CD4-positive, alpha-beta T cell treated with Interleukin-15 for 4 hours (primary cell): ENCODE results near the gene DLGAP3.
A peak's percentile ranks its signal among the peaks of the same experiment; 100 is the strongest.

Source experiments
- DNase-seq: peaks from one replicate; pipeline ENCODE4 v3.0.0-alpha.2; 2020; ENCODE audit warnings: low spot score

DLGAP3 gene

DNA sequence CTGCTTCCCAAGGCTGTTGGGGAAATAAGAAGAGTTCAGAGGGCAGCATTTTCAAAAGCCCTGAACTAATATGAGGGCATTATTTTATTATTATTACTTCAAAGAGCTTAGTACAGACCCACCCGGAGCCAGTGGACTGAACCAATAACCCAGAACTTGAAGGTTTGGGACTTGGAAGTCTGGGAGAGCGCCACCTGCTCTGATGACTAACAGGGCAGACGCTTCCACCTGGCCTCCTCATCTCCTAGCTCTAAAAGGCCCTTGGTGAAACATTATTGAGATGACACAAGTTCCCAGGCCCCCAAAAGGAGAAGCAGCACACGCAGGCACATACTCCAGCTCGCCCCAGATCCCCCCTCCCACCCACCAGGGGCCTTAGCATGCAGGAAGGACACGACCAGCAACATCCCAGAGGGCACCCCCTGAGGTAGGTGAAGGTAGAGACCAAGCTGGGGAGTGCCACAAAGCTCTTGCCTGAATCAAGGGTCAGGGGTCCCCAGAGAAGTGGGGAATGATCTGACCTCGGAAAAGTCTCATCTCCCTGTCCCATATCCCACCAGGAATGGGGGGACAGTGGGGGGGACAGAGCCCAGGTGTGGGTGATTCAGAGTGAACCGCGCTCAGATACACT is 1.3 kb downstream of the DLGAP3 start:
- DNase-seq = no peak

DNA sequence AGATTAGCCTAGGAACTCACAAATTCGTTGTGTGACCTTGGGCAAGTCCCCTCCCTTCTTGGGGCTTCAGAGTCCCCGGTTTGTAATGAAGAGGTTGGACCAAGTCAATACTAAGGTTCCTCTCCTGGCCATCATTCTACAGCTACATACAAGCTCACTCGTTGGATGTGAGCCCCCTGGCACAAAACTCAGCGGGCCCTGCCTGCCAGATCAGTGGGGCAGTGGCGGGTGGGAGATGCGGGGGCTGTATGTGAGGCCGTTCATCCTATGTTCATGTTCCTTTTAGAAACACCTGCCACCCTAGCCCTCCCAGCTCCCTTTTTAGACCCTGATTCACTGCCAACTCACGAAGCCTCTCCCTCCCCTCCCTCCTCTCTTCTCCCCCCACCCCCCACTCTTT is 2.1 kb downstream of the DLGAP3 start:
- DNase-seq = no peak

GRCh38 chr1:34926894-34927293 is 2.6 kb downstream of the DLGAP3 start:
- DNase-seq = no peak

DNA sequence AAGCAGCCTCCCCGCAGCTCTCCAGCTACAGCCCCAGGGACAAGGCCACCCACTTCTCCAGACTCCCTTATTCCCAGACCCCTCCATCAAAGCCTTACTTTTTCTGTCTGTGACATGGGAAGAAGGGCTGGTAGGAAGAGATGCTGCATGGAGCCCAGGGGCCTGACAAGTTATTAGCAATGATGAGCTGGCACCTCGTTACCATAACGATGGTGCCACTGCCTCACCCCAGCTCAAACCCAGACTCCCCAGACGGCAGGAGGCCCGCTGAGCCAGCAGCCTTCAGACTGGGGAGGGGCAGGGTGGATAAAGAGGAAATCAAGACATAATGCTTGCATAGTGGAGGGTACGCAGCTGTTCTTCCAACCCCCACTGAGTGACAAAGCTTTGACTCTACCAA is 3.3 kb downstream of the DLGAP3 start:
- no peak for DNase-seq

DNA sequence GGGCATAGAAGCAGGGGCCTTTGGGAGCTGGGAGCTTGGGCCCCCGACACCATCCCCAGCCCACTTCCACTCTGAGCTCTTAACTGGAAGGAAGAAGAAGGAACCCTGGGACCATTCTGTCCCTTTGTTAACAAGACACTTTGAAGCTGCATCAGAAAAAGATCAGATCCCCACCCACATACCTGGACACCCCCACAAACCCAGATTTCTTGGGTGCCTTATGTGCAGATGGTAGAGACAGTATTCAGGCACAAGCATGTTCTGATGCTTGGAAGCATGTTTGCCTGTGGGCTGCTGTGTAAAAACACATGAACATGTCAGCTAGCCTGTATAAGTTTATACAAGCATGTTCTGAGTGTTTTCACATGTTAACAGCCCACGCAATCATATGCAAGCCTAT is 3.7 kb downstream of the DLGAP3 start:
- DNase-seq = no peak

GRCh38 chr1:34924759-34925555 is 4.5 kb downstream of the DLGAP3 start:
- peak; percentile 25 for DNase-seq

- DNase-seq = no peak
These were observed 6.0 kb downstream of the DLGAP3 start for GRCh38 chr1:34923490-34923889.

DNA sequence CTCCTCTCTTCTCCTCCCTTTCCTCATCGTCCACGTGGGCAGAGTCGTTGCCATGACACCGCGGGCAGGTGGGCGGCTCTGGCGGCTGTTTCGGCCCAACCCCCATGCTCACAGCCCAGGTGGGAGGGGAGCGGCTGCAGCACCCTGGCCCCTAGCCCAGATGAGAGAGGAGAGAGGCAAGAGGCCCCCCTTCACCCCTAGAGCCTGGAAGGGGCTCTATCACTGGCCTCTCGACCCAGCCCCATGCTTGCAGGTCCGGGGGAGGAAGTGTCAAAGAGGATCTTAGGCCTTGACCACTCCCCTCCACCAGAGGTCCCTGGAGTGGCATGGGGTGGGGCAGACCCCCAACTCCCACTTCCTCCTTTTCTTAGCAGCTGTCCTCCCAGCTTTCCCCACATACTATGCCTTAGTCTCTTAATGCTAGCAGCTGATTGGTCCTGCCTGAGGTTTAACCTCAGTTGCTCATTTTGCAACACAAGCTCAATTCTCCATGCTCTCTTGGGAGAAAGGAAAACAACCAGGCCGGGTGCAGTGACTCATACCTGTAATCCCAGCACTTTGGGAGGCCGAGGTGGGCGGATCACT is 10.4 kb downstream of the DLGAP3 start:
- no peak for DNase-seq

- DNase-seq = no peak
These were observed 11.0 kb downstream of the DLGAP3 start for GRCh38 chr1:34918386-34918976.

DNA sequence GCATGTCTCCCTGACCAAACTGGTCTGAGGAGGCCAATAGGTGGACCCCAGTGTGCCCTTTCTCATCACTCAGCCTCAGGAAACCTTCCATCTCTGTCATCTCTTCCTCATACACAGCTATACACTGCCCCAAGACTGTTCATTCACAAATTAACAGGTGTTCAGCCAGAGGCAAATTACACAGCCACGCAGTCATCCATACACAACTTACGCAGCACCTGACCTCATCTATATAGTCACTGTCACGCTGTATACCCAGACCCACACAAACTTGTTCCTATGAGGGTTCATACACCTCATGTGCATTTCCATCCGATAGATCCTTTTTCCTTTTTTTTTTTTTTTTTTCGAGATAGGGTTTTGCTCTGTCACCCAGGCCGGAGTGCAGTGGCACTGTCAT is 12.4 kb downstream of the DLGAP3 start:
- DNase-seq = no peak

DNA sequence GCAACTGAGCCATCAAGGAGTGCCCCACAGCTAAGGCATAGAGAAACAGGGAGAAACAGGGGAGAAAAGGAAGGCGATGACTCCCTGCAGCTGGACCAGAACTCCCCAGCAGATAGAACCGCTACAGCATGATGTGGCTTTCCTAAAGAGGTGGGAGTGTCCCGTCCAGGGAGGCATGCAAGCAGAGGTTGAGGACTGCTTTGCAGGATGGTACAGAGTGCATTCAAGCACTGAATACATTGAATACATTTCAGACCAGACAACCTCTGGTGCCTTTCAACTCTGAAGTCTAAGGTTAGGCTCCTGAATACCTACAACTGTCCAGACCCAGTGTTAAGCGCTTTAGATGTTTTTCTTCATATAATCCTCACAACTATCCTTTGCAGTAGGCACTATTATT is 13.3 kb downstream of the DLGAP3 start:
- DNase-seq = no peak

- DNase-seq = no peak
These were observed 13.9 kb downstream of the DLGAP3 start for GRCh38 chr1:34915521-34915920.

DNA sequence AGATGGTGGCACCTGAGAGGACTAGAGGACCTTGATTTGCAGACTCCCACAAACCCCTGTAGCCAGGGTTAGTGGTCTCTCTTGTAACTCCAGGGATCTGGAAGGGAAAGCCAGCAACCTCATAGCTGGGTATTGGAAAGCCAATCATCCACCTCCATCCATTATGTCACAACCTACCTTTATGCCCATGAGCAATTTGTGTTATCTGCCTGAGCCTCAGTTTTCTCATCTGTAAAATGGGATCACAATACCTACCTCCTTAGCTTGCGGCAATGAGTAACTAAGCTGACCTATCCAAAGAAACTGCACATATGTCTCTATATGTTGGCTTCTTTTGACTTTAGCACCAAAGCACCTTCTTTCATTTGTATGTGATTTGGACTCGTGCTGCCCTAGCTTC is 14.5 kb downstream of the DLGAP3 start:
- no peak for DNase-seq

GRCh38 chr1:34911465-34911864 is 18.0 kb downstream of the DLGAP3 start:
- DNase-seq = no peak

- DNase-seq = no peak
These were observed 19.0 kb downstream of the DLGAP3 start for GRCh38 chr1:34910425-34910824.

DNA sequence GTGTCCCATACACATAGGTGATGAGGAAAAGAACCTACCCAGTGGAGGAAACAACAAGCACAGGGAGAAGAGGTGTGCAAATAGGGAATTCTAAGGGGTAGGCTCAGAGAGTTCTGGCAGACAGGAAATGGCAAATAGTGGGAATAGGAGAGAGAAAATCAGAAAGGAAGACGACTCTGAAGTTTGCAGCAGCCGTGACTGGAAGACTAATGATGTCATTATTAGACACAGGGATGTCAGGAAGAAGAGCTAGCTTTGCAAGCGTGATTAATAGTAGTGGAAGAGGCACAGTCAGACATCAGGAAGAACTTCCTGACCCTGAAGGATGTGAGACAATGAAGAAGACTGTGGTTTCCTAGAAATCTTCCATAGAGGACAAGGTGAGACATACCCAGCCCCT is 21.1 kb downstream of the DLGAP3 start:
- DNase-seq = no peak

DNA sequence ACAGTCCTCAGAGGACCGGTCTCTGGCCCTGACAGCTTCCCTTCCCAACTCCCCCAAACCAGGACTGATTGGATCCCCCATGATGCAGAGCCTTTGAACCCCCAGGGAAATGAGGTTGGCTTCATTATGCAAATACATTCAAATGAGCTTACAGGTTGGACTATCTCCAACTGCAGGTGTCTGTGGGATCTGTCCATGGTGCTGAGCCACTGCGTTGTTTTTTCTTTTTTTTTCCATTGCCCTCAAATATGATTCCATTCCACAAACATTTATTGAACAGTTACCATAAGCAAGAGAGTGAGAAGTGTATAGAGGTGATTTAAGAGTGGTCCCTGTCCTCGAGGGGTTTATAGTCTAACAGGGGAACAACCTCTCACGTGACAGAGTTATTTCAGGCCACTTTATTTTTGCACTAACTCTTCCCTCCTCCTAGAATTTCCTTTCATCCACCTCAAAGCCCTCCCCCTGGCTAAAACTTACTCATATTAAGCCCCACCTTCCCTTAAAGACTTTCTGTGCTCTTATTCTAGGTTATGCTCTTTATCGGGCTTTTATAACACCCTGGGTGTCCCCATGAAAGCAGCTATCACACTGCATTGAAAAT is 21.9 kb downstream of the DLGAP3 start:
- DNase-seq = no peak

- no peak for DNase-seq
These were observed 22.7 kb downstream of the DLGAP3 start for GRCh38 chr1:34906756-34907155.

DNA sequence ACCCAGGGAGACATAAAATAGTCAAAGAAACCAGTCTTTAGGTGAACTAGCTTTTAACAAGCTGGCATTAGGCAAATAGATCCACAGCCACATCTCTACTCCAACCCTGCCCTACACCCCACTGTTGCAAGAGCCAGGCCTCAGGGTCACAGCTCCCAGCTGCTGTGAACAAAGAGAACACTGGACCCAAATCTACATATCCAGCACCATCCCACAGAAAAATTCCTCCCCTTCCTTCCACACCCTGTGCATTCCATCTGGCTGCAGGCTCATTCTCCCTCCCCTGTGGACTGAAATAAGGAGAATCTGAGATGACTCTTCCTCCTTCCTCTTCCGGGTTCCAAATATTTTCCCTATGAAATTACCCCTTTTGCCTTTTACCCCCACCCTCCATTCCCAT is 23.2 kb downstream of the DLGAP3 start:
- DNase-seq = no peak

- no peak for DNase-seq
These were observed 24.4 kb downstream of the DLGAP3 start for GRCh38 chr1:34905098-34905459.

DNA sequence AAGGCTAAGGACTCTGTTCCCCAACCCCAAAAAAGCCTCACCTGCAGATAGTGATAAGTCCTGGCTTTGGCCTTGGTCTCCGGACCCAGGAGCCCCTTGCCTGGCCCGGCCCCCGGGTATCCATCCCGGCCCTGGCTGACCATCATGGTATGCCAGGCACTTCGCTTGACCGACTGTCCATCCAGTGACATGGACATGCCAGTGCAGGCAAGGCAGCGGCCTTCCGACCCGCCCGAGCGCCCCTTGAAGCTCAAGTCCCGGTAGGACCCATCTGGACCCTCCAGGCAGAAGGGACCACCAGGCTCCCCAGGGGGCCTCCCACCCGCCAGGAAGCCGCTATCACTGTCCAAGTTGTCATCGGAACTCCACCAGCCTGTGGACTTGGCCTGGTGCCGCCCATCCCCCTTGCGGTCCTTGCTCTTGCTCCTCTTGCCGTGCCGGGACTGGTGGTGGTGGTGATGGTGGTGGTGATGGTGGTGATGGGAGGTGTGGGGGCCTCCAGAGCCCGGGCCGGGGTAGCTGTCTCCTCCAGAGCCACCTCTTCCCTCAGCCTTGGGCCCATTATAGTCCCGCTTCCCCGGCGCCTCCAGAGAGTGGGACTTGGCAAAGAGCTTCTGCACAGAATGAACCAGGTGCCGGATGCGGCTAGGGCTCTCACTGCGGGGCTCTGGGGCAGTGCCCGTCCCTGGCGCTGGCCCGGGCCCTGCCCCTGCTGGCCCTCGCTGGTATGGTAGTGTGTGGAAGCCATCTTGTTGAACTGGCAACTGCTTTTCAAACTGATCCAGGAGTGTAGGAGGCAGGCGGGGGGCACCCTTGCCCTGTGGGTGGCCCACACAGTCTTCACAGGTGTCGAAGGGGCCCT is 25.0 kb downstream of the DLGAP3 start:
- no peak for DNase-seq

GRCh38 chr1:34901919-34902318 is 27.5 kb downstream of the DLGAP3 start:
- no peak for DNase-seq
